Caco-2 (cell line): ENCODE measurements around the gene ALDH2. TPM values are rescaled to one million over a fixed set of nuclear protein-coding genes. Genes with fewer than 3 reads are reported as not detected.
"Not testable (repeated sequence)": the region's sequence is repeated elsewhere in the genome, so short reads cannot be mapped to it uniquely, and the experiment has no call there.

Experiments
- BruUV-seq: library from RNA; stranded (reverse); fragments of 400-500 nt; replicated peaks from 2 replicates; lab custom pipeline; 2021; lab: Mats Ljungman, UMichigan
- CTCF ChIA-PET: fragments of 300-600 bp; sonication (Branson Sonifier 250); formaldehyde crosslinking; loops from one replicate; lab custom pipeline; 2022; ENCODE audit warnings: antibody characterized with exemption; lab: Charles Lee
- POLR2A ChIA-PET: fragments of 300-600 bp; sonication (Branson Sonifier 250); formaldehyde crosslinking; loops from one replicate; lab custom pipeline; 2022; ENCODE audit warnings: antibody characterized with exemption; lab: Charles Lee
- DNase-seq, 2 experiments: peaks; one replicate each; pipeline versions ENCODE4 v3.0.0 to v3.0.0-alpha.2; 2020 to 2022
- H3K27me3 ChIP-seq: replicated peaks from 2 replicates; pipeline ENCODE4 v1.6.0; 2011; ENCODE audit warnings: low read length; ENCODE audit not compliant: control insufficient read depth, insufficient read depth
- H3K36me3 ChIP-seq: 2 replicates; pipeline ENCODE4 v1.5.1; 2011; ENCODE audit warnings: low read length; ENCODE audit not compliant: control insufficient read depth, insufficient read depth
- H3K4me1 ChIP-seq: fragments of 250-450 bp; sonication (Bioruptor Pico); 2 replicates; pipeline ENCODE4 v1.5.1; 2020; ENCODE audit warnings: mild to moderate bottlenecking
- H3K4me3 ChIP-seq: 2 replicates; pipeline ENCODE4 v1.5.1; 2011; ENCODE audit warnings: low read depth, mild to moderate bottlenecking, control low read depth, low read length
- H3K9me3 ChIP-seq: fragments of 250-450 bp; sonication (Bioruptor Pico); 2 replicates; pipeline ENCODE4 v1.5.1; 2020; ENCODE audit warnings: mild to moderate bottlenecking, moderate library complexity
- H3K27ac Mint-ChIP-seq: one replicate; pipeline ENCODE4 v1.8.0; 2022; ENCODE audit warnings: mixed read lengths; ENCODE audit not compliant: unreplicated experiment
- H3K27me3 Mint-ChIP-seq: one replicate; pipeline ENCODE4 v1.8.0; 2022; ENCODE audit warnings: mixed read lengths; ENCODE audit not compliant: insufficient read depth, unreplicated experiment
- H3K36me3 Mint-ChIP-seq: one replicate; pipeline ENCODE4 v1.8.0; 2022; ENCODE audit warnings: mild to moderate bottlenecking, mixed read lengths; ENCODE audit not compliant: insufficient read depth, unreplicated experiment
- H3K4me1 Mint-ChIP-seq: one replicate; pipeline ENCODE4 v1.8.0; 2022; ENCODE audit warnings: low read depth, mixed read lengths; ENCODE audit not compliant: unreplicated experiment
- H3K4me3 Mint-ChIP-seq: one replicate; pipeline ENCODE4 v1.8.0; 2022; ENCODE audit warnings: mild to moderate bottlenecking, moderate library complexity, mixed read lengths; ENCODE audit not compliant: unreplicated experiment
- H3K9me3 Mint-ChIP-seq: one replicate; pipeline ENCODE4 v1.8.0; 2022; ENCODE audit warnings: mixed read lengths; ENCODE audit not compliant: unreplicated experiment
- intact Hi-C: fragments of 100-400 bp; cut with micrococcal nuclease; formaldehyde crosslinking; loops from one replicate; pipeline ENCODE4 v1.10.0; 2022; ENCODE audit not compliant: unreplicated experiment
- total RNA-seq: library from RNA; stranded (reverse); gene quantifications from 2 replicates; pipeline ENCODE4 v1.2.3, GENCODE V29; 2022
- TF ChIP-seq, protein P1 (sequence below), 2 experiments: fragments of 200-600 bp in 1 of 2; IDR thresholded peaks; 1 replicate in 1 of 2; 2 replicates in 1 of 2; pipeline versions ENCODE4 v1.5.1 to v1.8.0; 2011 to 2022; ENCODE audit warnings: antibody characterized with exemption in 1 of 2, control low read depth in 1 of 2, inconsistent platforms in 1 of 2, low read depth in 1 of 2, low read length in 1 of 2, mild to moderate bottlenecking in 1 of 2, moderate library complexity in 1 of 2; ENCODE audit not compliant: insufficient read depth in 1 of 2, severe bottlenecking in 1 of 2, unreplicated experiment in 1 of 2

The ALDH2 gene
- total RNA-seq, 1 experiment from 2014 or later: 196 TPM

DNA sequence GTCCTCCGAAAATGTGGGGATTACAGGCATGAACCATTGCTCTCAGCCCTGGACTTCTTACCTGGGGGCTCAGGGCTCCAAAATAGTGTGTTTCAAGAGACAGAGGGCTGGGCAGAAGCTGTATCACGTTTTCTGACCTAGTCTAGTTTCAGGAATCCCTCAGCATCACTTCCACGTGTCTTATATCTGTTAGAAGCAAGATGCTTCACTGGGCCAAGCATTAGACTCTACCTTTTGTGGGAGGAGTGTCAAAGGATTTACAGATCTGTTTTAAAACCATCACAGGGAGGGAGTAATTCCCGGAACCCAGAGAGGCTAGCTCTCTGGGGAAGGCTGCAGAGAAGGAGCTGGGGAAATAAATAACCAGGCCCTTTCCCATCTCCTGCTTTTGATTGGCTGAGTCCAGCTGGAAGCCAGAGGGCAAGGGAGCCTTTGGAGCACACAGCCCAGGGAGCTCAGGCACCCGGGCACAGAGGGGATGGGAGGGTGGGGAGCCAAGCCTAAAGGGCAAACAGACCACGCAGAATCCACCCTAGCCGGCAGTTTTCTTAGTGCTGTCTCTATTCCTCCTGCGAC is 33.3 kb upstream of the ALDH2 start:
- no peak overlapping the region for H3K27ac Mint-ChIP-seq
- no peaks in the 10 kb centered on the region for H3K27me3 ChIP-seq
- H3K4me3 ChIP-seq: no peak overlapping the region
- no peaks in the 10 kb centered on the region for H3K4me1 Mint-ChIP-seq
- peaks cover 15% of the 10 kb centered on the region for H3K36me3 Mint-ChIP-seq
- no peak overlapping the region for H3K4me3 Mint-ChIP-seq
- intact Hi-C loops: no loop called here
- POLR2A ChIA-PET: no interaction called here
- no peaks in the 10 kb centered on the region for H3K9me3 ChIP-seq
- CTCF ChIA-PET: interaction anchor here (0.6 kb wide), 1 partner anchor 295 kb away, joined by 3 read pairs; no protein-coding TSS in a partner anchor
- H3K27me3 Mint-ChIP-seq: no peaks in the 10 kb centered on the region
- BruUV-seq: no TSS peak
- no peak for DNase-seq
- TF ChIP-seq, protein P1, sequence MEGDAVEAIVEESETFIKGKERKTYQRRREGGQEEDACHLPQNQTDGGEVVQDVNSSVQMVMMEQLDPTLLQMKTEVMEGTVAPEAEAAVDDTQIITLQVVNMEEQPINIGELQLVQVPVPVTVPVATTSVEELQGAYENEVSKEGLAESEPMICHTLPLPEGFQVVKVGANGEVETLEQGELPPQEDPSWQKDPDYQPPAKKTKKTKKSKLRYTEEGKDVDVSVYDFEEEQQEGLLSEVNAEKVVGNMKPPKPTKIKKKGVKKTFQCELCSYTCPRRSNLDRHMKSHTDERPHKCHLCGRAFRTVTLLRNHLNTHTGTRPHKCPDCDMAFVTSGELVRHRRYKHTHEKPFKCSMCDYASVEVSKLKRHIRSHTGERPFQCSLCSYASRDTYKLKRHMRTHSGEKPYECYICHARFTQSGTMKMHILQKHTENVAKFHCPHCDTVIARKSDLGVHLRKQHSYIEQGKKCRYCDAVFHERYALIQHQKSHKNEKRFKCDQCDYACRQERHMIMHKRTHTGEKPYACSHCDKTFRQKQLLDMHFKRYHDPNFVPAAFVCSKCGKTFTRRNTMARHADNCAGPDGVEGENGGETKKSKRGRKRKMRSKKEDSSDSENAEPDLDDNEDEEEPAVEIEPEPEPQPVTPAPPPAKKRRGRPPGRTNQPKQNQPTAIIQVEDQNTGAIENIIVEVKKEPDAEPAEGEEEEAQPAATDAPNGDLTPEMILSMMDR (IDR thresholded peaks at IDR 0.05; ENCODE audit: insufficient read depth in 1 of 2, low read depth in 1 of 2, low read length in 1 of 2, severe bottlenecking in 1 of 2, unreplicated experiment in 1 of 2): no peak
- H3K4me1 ChIP-seq: no peaks in the 10 kb centered on the region
- H3K36me3 ChIP-seq: no peaks in the 10 kb centered on the region
- no peaks in the 10 kb centered on the region for H3K9me3 Mint-ChIP-seq

DNA sequence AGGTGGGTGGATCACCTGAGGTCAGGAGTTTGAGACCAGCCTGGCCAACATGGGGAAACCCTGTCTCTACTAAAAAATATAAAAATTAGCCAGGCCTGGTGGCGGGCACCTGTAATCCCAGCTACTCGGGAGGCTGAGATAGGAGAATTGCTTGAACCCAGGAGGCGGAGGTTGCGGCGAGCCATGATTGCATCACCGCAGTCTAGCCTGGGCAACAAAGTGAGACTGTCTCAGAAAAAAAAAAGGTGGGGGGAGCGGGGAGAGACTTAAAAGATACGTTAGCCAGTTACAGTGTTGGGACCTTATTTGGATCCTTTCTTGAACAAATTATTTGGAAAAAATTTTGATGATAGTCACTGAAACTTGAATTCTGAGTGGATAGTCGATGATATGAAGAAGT is 27.2 kb upstream of the ALDH2 start:
- POLR2A ChIA-PET, DNase-seq, H3K36me3 ChIP-seq, H3K36me3 Mint-ChIP-seq, CTCF ChIA-PET, H3K9me3 ChIP-seq, BruUV-seq, H3K4me3 Mint-ChIP-seq, H3K4me3 ChIP-seq, H3K4me1 ChIP-seq, H3K9me3 Mint-ChIP-seq, H3K27ac Mint-ChIP-seq, intact Hi-C loops, H3K27me3 ChIP-seq, H3K27me3 Mint-ChIP-seq: not testable (repeated sequence)
- peaks cover 10% of the 10 kb centered on the region for H3K4me1 Mint-ChIP-seq

GRCh38 chr12:111741235-111741812 is 25.4 kb upstream of the ALDH2 start:
- Histone ChIP-seq H3K36me3 (0 out of 2 replicates have a peak, but pooled peaks cover 2% of the 10 kb centered on the region), H3K9me3 (no peaks in the 10 kb centered on the region), H3K4me1 (0 out of 2 replicates have a peak, but pooled peaks cover 3% of the 10 kb centered on the region), H3K4me3 (no peak overlapping the region), H3K27me3 (no peaks in the 10 kb centered on the region)
- POLR2A ChIA-PET: interaction anchor here (0.7 to 1.2 kb wide), 2 partner anchors 56 to 205 kb away, joined by 4 to 7 read pairs; partner anchors contain the start of genes ACAD10 and BRAP
- intact Hi-C loops: loop anchor here (2.0 kb wide), 1 partner anchor 55 kb away; the partner anchor contains the start of gene ACAD10
- Mint-ChIP-seq H3K27me3 (no peaks in the 10 kb centered on the region), H3K4me3 (no peak overlapping the region), H3K9me3 (no peaks in the 10 kb centered on the region), H3K4me1 (peaks cover 10% of the 10 kb centered on the region), H3K36me3 (peaks cover 12% of the 10 kb centered on the region), H3K27ac (peak overlapping the region; percentile 31)
- CTCF ChIA-PET: no interaction called here
- TF ChIP-seq, protein P1 (IDR thresholded peaks at IDR 0.05; ENCODE audit: insufficient read depth in 1 of 2, low read depth in 1 of 2, low read length in 1 of 2, severe bottlenecking in 1 of 2, unreplicated experiment in 1 of 2): no peak
- no peak for DNase-seq
- no TSS peak for BruUV-seq
